HG03095 (cell line): ENCODE data around the gene SNAPIN.
"Not testable (repeated sequence)": the region's sequence is repeated elsewhere in the genome, so short reads cannot be mapped to it uniquely, and the experiment has no call there.

Experiments
- ATAC-seq: cut with Tn5 transposase; IDR thresholded peaks from one replicate; pipeline ENCODE4 v1.9.1; 2021; ENCODE audit warnings: moderate library complexity; ENCODE audit not compliant: unreplicated experiment

Gene SNAPIN

GRCh38 chr1:153626904-153627714, 31.4 kb upstream of the SNAPIN start, which contains the start of gene S100A13:
TSS of gene S100A13 (minus strand) at chr1:153627505. CDS start at chr1:153626472, 1,033 bp downstream.
- ATAC-seq, result no peak

DNA sequence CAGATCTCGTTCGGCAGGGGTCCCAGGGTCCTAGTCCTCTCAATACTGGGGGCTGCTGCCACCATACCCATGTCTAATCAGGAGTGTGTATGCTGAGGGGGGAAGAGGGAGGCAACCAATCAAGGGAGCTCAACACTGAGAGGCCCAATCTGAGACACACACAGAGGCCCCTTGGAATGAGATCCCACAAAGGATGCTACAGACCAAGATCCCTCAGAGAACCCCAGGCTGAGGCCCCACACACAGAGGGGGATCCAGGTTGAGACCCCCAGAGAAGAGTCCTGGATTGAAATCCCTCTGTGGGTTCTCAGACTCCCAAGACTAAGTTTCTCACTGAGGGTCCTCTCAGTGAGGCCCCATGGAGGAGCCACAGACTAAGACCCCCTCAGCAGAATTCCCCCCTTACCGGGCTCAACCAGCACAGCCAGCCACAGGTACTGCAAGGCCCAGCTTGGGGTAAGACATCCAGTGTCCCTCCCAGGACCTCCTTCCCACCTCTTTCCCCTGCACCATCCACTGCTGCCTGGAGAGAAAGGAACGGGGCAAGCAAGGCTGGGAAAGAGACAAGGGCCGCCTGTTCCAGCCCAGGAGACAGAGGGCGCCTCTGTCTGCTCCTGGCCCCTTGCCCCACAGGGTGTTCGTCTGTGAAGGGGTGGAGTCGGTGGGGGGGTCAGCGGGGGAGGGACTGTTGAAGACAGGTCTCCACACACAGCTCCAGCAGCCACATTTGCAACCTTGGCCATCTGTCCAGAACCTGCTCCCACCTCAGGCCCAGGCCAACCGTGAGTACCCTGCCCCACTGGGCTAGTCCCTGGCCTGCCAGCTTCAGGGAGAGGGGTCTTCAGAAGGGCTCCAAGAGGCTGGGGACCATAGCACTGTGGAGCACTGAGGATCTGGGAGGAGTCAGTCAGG, 30.5 kb upstream of the SNAPIN start, which contains the start of gene S100A1:
Gene S100A1, plus strand, starts transcription at position 720 of the 912 bp plus-strand sequence. CDS start 2,088 bp downstream, outside the sequence.
- ATAC-seq, result no peak

- ATAC-seq, result no peak
These were observed 29.7 kb upstream of the SNAPIN start for GRCh38 chr1:153628638-153629342.

- no peak for ATAC-seq
These were observed 29.2 kb upstream of the SNAPIN start for GRCh38 chr1:153629343-153629665.

GRCh38 chr1:153629971-153630370, 28.5 kb upstream of the SNAPIN start:
- ATAC-seq, result no peak

GRCh38 chr1:153630384-153630783, 28.1 kb upstream of the SNAPIN start:
- ATAC-seq, result no peak

DNA sequence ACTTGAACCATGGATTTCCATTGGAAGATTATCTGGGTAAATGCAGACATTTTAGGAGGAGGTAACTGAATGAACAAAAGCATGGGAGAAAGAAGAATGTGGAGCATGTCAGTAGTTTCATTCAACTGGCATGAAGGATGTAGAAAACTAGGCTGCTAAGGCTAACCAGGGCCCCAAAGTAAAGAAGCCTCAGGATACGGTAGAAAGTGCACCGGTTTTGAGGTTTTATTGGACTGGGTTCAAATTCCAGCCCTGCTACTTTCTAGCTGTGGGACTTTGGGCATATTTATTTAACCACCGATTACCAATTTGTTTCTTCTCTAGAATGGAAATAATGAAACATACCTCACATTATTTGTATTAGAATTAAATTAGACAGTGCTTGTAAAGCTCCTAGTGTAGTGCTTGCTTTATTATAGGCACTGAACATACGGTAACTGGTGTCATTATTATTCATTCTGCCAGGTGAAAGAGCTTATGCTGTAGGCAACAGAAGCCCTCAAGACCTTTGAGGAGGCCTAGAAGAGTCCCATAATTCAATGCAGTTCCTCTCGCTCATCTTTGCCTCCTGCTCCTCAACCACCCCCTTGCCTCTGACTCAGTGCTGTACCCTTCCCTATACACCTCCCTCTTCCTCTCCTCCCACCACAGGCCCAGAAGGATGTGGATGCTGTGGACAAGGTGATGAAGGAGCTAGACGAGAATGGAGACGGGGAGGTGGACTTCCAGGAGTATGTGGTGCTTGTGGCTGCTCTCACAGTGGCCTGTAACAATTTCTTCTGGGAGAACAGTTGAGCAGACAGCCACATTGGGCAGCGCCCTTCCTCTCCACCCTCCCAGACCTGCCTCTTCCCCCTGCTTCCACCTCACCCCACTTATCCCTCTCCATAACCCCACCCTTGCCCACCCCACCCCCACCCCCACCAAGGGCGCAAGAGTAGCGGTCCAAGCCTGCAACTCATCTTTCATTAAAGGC, 27.2 kb upstream of the SNAPIN start:
- no peak for ATAC-seq

DNA sequence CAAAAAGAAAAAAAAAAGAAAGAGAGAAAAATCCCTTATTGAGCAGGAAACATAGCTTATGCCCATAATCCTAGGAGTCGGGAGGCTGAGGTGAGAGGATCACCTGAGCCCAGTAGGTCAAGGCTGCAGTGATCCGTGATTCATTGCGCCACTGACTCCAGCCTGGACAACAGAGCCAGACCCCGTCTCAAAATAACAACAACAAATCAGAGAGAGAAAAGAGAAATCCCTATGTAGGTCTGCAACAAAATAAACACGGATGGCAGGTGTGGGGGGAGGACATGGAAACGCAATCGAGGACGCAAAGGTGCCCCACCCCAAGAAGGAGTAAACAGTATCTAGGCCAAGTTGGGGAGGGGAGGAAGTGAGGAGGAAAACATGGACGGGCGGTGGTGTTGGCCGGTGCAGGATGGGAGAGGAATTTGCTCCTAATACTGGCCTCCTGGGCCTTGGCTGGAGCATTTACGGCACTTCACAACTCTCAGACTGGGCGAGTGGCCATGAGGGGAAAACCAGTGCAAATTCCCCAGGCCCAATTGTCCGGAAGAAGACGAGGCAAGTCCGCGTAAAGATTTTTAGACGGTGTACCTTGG, 25.2 kb upstream of the SNAPIN start:
- no peak for ATAC-seq

GRCh38 chr1:153633754-153634665, 24.5 kb upstream of the SNAPIN start, which contains the start of gene CHTOP:
TSS of gene CHTOP (plus strand) at chr1:153634066. CDS start at chr1:153636589, 2,523 bp downstream.
- ATAC-seq, result peak; percentile 83

DNA sequence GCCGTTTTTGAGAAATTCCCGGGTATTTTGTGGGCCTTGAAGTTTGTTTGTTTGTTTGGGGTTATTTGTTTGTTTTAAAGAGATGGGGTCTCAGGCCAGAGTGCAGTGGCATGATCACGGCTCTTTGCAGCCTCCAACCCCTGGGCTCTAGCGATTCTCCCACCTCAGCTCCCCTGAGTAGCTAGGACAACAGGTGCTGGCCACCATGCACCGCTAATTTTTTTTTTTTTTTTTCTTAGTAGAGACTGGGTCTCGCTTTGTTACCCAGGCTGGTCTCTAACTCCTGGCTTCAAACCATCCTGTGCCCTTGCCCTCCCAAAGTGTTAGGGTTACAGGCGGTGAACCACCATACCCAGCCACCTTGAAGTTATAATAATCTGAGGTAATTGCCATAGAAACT, 22.6 kb upstream of the SNAPIN start:
- ATAC-seq, result no peak

DNA sequence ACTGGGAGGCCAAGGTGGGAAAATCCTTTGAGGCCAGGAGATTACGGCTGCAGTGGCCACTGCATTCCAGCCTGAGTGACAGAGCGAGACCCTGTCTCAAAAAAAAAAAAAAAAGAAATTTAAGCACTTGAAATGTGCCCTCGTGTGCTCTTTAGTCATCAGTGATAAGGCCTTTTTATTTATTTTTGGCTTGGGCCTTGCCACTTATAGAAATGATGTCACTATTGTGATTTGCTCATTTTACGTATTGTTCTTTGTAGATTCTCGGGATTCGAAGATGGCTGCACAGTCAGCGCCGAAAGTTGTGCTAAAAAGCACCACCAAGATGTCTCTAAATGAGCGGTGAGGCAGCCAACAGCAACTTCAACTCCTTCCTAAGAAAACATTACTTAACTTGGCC, 22.2 kb upstream of the SNAPIN start:
- ATAC-seq, result no peak

DNA sequence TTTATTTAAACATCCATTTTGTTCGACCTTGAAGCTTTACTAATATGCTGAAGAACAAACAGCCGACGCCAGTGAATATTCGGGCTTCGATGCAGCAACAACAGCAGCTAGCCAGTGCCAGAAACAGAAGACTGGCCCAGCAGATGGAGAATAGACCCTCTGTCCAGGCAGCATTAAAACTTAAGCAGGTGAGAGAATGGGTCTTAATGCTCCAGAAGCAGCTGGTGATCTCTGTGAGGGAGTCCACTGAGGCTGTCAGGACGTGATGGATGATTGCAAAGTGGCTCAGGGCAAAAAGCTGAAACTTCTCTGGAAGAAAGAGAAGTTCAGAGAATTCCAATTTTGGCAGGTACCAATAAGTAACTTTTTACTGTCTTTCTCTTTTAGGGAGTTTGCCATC, 20.2 kb upstream of the SNAPIN start:
- ATAC-seq, result no peak

DNA sequence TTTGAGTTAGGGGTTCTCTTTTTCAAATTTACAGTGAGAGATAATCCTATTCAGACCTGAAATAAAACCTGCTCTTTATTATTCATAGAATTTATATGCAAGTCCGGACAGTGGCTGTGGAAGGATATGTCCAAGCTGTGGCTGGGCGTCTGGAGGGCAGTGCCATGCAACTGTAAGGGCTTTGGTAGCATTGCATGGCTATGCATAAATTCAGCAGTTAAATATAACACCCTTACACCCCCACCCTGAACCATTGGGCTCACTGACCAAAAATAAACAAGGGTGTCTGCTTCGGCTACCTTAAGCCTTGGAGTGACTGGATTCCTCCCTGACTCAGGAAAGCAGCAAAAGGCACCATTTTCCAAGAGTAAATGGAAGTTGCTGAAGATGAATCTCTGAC, 19.2 kb upstream of the SNAPIN start:
- ATAC-seq, result no peak

DNA sequence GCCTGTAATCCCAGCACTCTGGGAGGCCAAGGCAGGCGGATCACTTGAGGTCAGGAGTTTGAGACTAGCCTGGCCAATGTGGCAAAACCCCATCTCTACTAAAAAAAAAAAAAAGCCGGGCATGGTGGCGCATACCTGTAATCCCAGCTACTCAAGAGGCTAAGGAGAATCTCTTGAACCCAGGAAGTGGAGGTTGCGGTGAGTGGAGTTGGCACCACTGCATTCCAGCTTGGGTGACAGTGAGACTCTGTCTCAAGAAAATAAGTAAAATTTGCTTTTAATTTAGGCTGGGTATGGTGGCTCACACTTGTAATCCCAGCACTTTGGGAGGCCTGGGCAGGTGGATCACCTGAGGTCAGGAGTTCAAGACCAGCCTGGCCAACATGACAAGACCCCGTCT, 18.3 kb upstream of the SNAPIN start:
- ATAC-seq, result not testable (repeated sequence)

DNA sequence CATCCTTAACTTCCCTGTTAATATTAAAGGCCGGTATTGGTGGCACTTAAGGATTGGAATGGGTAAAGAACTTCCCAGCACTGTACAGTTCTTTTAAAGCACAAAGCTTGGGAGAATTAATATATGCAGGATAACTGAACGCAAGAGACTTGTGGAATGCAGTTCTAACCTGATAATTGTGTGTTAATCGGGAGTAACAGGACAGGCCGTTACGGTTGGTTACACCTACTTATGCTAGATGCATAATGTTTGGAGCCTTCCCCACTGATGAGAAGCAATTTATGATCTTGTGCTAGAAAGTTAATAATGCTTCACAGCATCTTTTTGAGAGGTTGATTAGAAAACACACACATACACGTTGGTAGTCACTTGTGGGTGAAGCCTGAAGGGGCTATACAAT, 17.6 kb upstream of the SNAPIN start:
- ATAC-seq, result no peak

- no peak for ATAC-seq
These were observed 16.3 kb upstream of the SNAPIN start for GRCh38 chr1:153642161-153642560.

GRCh38 chr1:153643100-153643499, 15.4 kb upstream of the SNAPIN start:
- ATAC-seq, result no peak

- no peak for ATAC-seq
These were observed 14.7 kb upstream of the SNAPIN start for GRCh38 chr1:153643816-153644215.
